Measurements from ENCODE around the gene TESK1. TPM values are rescaled to one million over a fixed set of nuclear protein-coding genes. Genes with fewer than 3 reads are reported as not detected.
"Not testable (repeated sequence)": the region's sequence is repeated elsewhere in the genome, so short reads cannot be mapped to it uniquely, and the experiment has no call there.

TESK1 gene
- polyA plus RNA-seq, 3 donors, result 2.9 to 38.3 (median 2.9) TPM

- H3K79me2 ChIP-seq (ENCODE audit: insufficient read depth, low read length), result peaks cover 3% of the 10 kb centered on the region
- DNase-seq, result peak in 1 of 3 donors; percentile 24
- no peak overlapping the region for H2AFZ ChIP-seq (ENCODE audit: insufficient read depth, low read depth, low read length, poor library complexity, severe bottlenecking)
- H3K9me3 ChIP-seq (replicated peaks in 1 of 2; ENCODE audit: control insufficient read depth in 1 of 2, insufficient read depth in 1 of 2, low read length in 2 of 2), result no peaks in the 10 kb centered on the region
- peaks cover 85 to 89% of the 10 kb centered on the region in 2 donors for H3K4me1 ChIP-seq (ENCODE audit: control insufficient read depth in 1 of 2, insufficient read depth in 2 of 2, low read length in 2 of 2)
- H4K20me1 ChIP-seq (ENCODE audit: insufficient read depth, low read length), result no peaks in the 10 kb centered on the region
- H3K36me3 ChIP-seq (replicated peaks in 1 of 2; ENCODE audit: control insufficient read depth in 1 of 2, insufficient read depth in 2 of 2, low read length in 2 of 2), result no peaks in the 10 kb centered on the region
- Mint-ChIP-seq H3K9me3 (peaks cover 0 to 6% (median 3%) of the 10 kb centered on the region in 7 donors), H3K4me3 (peak overlapping the region in 1 of 2 donors; percentile 64), H3K4me1 (peaks cover 94% of the 10 kb centered on the region), H3K27me3 (ENCODE audit: low read depth in 3 of 3) (peaks cover 0 to 3% (median 2%) of the 10 kb centered on the region in 3 donors), H3K27ac (peak overlapping the region; percentile 15 to 82 (median 78)), H3K36me3 (peaks cover 12% of the 10 kb centered on the region in 2 donors)
- peak overlapping the region in 1 of 3 experiments; percentile 42 for H3K4me3 ChIP-seq (replicated peaks in 1 of 3; ENCODE audit: low read depth in 2 of 3, low read length in 3 of 3)
- peak overlapping the region in 1 of 2 donors; percentile 76 for H3K27ac ChIP-seq (ENCODE audit: low read depth in 1 of 2, low read length in 2 of 2)
- no CpG with 5 or more reads among the region's 1 CpG for WGBS (ENCODE audit: insufficient coverage)
- no peaks in the 10 kb centered on the region for H3K27me3 ChIP-seq (ENCODE audit: control insufficient read depth in 2 of 2, insufficient read depth in 2 of 2, low read length in 2 of 2)
- intact Hi-C loops (cut with micrococcal nuclease), result loop anchor here in 1 of 2 donors (10.0 kb wide), 1 partner anchor 55 kb away; no protein-coding TSS in a partner anchor
- H3K4me2 ChIP-seq (replicated peaks; ENCODE audit: extremely low read depth, low read length, poor library complexity, severe bottlenecking), result peak overlapping the region; percentile 19
- H3K9ac ChIP-seq (ENCODE audit: insufficient read depth, low read length, poor library complexity, severe bottlenecking), result no peak overlapping the region
- no peak for TF ChIP-seq CTCF (IDR thresholded peaks at IDR 0.05)
Measured at GRCh38 chr9:35639631-35640030, 34.6 kb downstream of the TESK1 start.

GRCh38 chr9:35640431-35640830, 35.4 kb downstream of the TESK1 start:
- H3K4me2 ChIP-seq (replicated peaks; ENCODE audit: extremely low read depth, low read length, poor library complexity, severe bottlenecking), result not testable (repeated sequence)
- peaks cover 12% of the 10 kb centered on the region in 2 donors for H3K36me3 Mint-ChIP-seq

GRCh38 chr9:35641478-35641877, 36.4 kb downstream of the TESK1 start:
- not testable (repeated sequence) for H3K4me3 ChIP-seq (replicated peaks in 1 of 3; ENCODE audit: low read depth in 2 of 3, low read length in 3 of 3); H3K9me3 ChIP-seq (replicated peaks in 1 of 2; ENCODE audit: control insufficient read depth in 1 of 2, insufficient read depth in 1 of 2, low read length in 2 of 2); H3K9ac ChIP-seq (ENCODE audit: insufficient read depth, low read length, poor library complexity, severe bottlenecking); H3K4me2 ChIP-seq (replicated peaks; ENCODE audit: extremely low read depth, low read length, poor library complexity, severe bottlenecking); H3K36me3 ChIP-seq (replicated peaks in 1 of 2; ENCODE audit: control insufficient read depth in 1 of 2, insufficient read depth in 2 of 2, low read length in 2 of 2); H3K27me3 Mint-ChIP-seq (ENCODE audit: low read depth in 3 of 3); H3K9me3 Mint-ChIP-seq; H3K27ac ChIP-seq (ENCODE audit: low read depth in 1 of 2, low read length in 2 of 2); H3K27me3 ChIP-seq (ENCODE audit: control insufficient read depth in 2 of 2, insufficient read depth in 2 of 2, low read length in 2 of 2); H4K20me1 ChIP-seq (ENCODE audit: insufficient read depth, low read length); H2AFZ ChIP-seq (ENCODE audit: insufficient read depth, low read depth, low read length, poor library complexity, severe bottlenecking)
- intact Hi-C loops (cut with micrococcal nuclease), result loop anchor here in 1 of 2 donors (10.0 kb wide), 1 partner anchor 53 kb away; no protein-coding TSS in a partner anchor
- Mint-ChIP-seq H3K4me3 (peak overlapping the region in 1 of 2 donors; percentile 36), H3K4me1 (peaks cover 93% of the 10 kb centered on the region), H3K27ac (peak overlapping the region; percentile 56 to 85 (median 81)), H3K36me3 (peaks cover 12% of the 10 kb centered on the region in 2 donors)
- Histone ChIP-seq H3K4me1 (ENCODE audit: control insufficient read depth in 1 of 2, insufficient read depth in 2 of 2, low read length in 2 of 2) (peaks cover 83 to 89% of the 10 kb centered on the region in 2 donors), H3K79me2 (ENCODE audit: insufficient read depth, low read length) (peaks cover 14% of the 10 kb centered on the region)
- WGBS (ENCODE audit: insufficient coverage), result no CpG with 5 or more reads among the region's 3 CpGs
- peak in 1 of 3 donors; percentile 23 for DNase-seq

More at GRCh38 chr9:35640431-35640830, 35.4 kb downstream of the TESK1 start:
- WGBS (ENCODE audit: insufficient coverage), result 95% methylated on average over 12 of the region's 15 CpGs
- H3K9me3 ChIP-seq (replicated peaks in 1 of 2; ENCODE audit: control insufficient read depth in 1 of 2, insufficient read depth in 1 of 2, low read length in 2 of 2); H3K9me3 Mint-ChIP-seq; DNase-seq; H4K20me1 ChIP-seq (ENCODE audit: insufficient read depth, low read length); H3K9ac ChIP-seq (ENCODE audit: insufficient read depth, low read length, poor library complexity, severe bottlenecking); H3K4me3 ChIP-seq (replicated peaks in 1 of 3; ENCODE audit: low read depth in 2 of 3, low read length in 3 of 3); H3K27me3 Mint-ChIP-seq (ENCODE audit: low read depth in 3 of 3); H3K27me3 ChIP-seq (ENCODE audit: control insufficient read depth in 2 of 2, insufficient read depth in 2 of 2, low read length in 2 of 2); H2AFZ ChIP-seq (ENCODE audit: insufficient read depth, low read depth, low read length, poor library complexity, severe bottlenecking); H3K4me3 Mint-ChIP-seq; H3K79me2 ChIP-seq (ENCODE audit: insufficient read depth, low read length); H3K36me3 ChIP-seq (replicated peaks in 1 of 2; ENCODE audit: control insufficient read depth in 1 of 2, insufficient read depth in 2 of 2, low read length in 2 of 2): not testable (repeated sequence)
- Histone ChIP-seq H3K27ac (ENCODE audit: low read depth in 1 of 2, low read length in 2 of 2) (peak overlapping the region in 1 of 2 donors; percentile 76), H3K4me1 (ENCODE audit: control insufficient read depth in 1 of 2, insufficient read depth in 2 of 2, low read length in 2 of 2) (peaks cover 85 to 89% of the 10 kb centered on the region in 2 donors)
- intact Hi-C loops (cut with micrococcal nuclease), result loop anchor here in 1 of 2 donors (10.0 kb wide), 1 partner anchor 54 kb away; no protein-coding TSS in a partner anchor
- peak overlapping the region in 5 of 7 donors; percentile 48 to 79 (median 64) for H3K27ac Mint-ChIP-seq
- peaks cover 93% of the 10 kb centered on the region for H3K4me1 Mint-ChIP-seq
